BJ (cell line): Measurements from ENCODE around the gene NFU1. TPM values are rescaled to one million over a fixed set of nuclear protein-coding genes. Genes with fewer than 3 reads are reported as not detected.

Source experiments
- CTCF ChIA-PET: fragments of 350-600 bp; formaldehyde crosslinking; extraction: SDS; loops from one replicate; lab custom pipeline; 2021; ENCODE audit warnings: antibody characterized with exemption, inconsistent platforms; lab: Yijun Ruan, JAX
- POLR2A ChIA-PET: fragments of 300-600 bp; sonication (Branson Sonifier 250); formaldehyde crosslinking; extraction: SDS; loops from one replicate; lab custom pipeline; 2021; ENCODE audit warnings: antibody characterized with exemption; lab: Charles Lee
- DNase-seq: peaks from one replicate; pipeline ENCODE4 v3.0.0-alpha.2; 2011; ENCODE audit warnings: low read depth
- H3K27me3 ChIP-seq: 2 replicates; pipeline ENCODE4 v1.6.0; 2011; ENCODE audit warnings: low read length; ENCODE audit not compliant: control insufficient read depth, insufficient read depth
- H3K36me3 ChIP-seq: 2 replicates; pipeline ENCODE4 v1.5.1; 2011; ENCODE audit warnings: low read length; ENCODE audit not compliant: control insufficient read depth, insufficient read depth
- H3K4me3 ChIP-seq: 2 replicates; pipeline ENCODE4 v1.5.1; 2011; ENCODE audit warnings: low read depth, mild to moderate bottlenecking, control low read depth, low read length
- polyA plus RNA-seq: library from polyadenylated mRNA; depleted of rRNA; stranded (reverse); fragments of >200 nt; gene quantifications from 2 replicates; pipeline ENCODE4 v1.2.3, GENCODE V29; 2011
- TF ChIP-seq, protein P1 (sequence below): IDR thresholded peaks from 2 replicates; pipeline ENCODE4 v1.5.1; 2011; ENCODE audit warnings: low read depth, mild to moderate bottlenecking, control low read depth, inconsistent platforms, low read length, moderate library complexity; ENCODE audit not compliant: insufficient read depth

The NFU1 gene
- polyA plus RNA-seq, 1 experiment: 13.0 TPM

DNA sequence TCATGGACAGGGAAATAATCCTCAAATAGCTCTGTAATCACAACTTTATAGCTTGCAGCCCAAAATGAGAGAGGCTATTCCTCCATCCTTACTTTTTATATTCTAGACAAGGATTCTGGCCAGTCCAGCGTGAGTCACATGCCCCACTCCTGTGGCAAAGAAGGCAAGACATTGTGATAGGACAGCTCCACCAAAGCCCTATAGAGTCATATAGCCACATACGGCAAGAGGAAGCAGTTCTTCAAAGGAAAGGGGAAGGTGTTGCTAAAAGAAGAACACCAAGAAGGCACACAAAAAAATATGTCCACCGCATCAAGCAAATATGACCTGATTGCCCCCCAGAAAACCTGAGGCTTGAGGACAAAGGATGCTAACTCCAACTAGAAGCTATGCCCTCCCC lies 46.8 kb downstream of the NFU1 start:
- no peaks in the 10 kb centered on the region for H3K27me3 ChIP-seq
- no peak overlapping the region for H3K4me3 ChIP-seq
- DNase-seq: no peak
- H3K36me3 ChIP-seq: peaks cover 3% of the 10 kb centered on the region
- ChIA-PET CTCF (interaction anchor here (1.0 kb wide), 1 partner anchor 15 kb away, joined by 3 read pairs; no protein-coding TSS in a partner anchor), POLR2A (no interaction called here)
- TF ChIP-seq, protein P1, sequence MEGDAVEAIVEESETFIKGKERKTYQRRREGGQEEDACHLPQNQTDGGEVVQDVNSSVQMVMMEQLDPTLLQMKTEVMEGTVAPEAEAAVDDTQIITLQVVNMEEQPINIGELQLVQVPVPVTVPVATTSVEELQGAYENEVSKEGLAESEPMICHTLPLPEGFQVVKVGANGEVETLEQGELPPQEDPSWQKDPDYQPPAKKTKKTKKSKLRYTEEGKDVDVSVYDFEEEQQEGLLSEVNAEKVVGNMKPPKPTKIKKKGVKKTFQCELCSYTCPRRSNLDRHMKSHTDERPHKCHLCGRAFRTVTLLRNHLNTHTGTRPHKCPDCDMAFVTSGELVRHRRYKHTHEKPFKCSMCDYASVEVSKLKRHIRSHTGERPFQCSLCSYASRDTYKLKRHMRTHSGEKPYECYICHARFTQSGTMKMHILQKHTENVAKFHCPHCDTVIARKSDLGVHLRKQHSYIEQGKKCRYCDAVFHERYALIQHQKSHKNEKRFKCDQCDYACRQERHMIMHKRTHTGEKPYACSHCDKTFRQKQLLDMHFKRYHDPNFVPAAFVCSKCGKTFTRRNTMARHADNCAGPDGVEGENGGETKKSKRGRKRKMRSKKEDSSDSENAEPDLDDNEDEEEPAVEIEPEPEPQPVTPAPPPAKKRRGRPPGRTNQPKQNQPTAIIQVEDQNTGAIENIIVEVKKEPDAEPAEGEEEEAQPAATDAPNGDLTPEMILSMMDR: no peak

DNA sequence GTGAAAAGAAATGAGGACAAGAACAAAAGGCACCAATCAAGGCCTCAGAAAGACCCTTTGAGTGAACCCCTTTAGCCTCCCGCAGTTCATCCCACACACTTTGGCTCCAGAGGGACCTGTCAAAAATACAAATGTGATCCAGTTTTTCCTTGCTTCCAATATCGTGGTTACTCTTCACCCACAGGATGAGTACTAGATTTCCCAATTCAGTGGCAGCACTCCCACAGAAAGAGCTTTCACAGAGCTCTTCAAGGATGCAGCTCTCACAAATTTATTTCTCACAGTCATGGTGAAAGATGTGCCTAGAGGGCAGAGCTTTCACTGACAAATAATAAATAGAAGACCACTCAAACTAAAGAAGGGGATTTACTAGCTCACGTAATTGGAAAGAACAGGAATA lies 47.2 kb downstream of the NFU1 start:
- POLR2A ChIA-PET: no interaction called here
- DNase-seq: no peak
- Histone ChIP-seq H3K4me3 (no peak overlapping the region), H3K36me3 (peaks cover 3% of the 10 kb centered on the region), H3K27me3 (no peaks in the 10 kb centered on the region)
- TF ChIP-seq, protein P1: no peak
- CTCF ChIA-PET: no interaction called here

DNA sequence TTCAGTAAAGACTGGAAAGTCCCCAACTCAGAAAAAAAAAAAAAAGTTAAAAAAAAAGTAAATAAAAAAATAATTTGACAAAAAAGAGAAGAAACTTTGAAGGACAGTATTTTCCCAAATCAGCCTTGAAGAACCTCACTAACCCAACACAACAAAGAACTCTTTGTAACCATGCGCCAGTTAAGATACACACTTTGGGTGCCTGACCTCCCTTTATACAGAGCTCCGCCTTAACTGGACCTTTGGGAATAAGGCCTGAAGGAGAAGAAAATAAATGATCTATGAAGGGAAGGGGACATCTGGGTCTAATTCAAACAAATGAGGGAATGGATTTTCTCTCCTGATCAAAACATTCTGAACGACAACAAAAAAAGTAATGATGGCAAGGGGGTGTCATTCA lies 48.0 kb downstream of the NFU1 start:
- ChIA-PET POLR2A (no interaction called here), CTCF (no interaction called here)
- no peak overlapping the region for H3K4me3 ChIP-seq
- TF ChIP-seq, protein P1: no peak
- peaks cover 2% of the 10 kb centered on the region; the same call in 1 of the 2 replicates for H3K36me3 ChIP-seq
- H3K27me3 ChIP-seq: no peaks in the 10 kb centered on the region
- no peak for DNase-seq

DNA sequence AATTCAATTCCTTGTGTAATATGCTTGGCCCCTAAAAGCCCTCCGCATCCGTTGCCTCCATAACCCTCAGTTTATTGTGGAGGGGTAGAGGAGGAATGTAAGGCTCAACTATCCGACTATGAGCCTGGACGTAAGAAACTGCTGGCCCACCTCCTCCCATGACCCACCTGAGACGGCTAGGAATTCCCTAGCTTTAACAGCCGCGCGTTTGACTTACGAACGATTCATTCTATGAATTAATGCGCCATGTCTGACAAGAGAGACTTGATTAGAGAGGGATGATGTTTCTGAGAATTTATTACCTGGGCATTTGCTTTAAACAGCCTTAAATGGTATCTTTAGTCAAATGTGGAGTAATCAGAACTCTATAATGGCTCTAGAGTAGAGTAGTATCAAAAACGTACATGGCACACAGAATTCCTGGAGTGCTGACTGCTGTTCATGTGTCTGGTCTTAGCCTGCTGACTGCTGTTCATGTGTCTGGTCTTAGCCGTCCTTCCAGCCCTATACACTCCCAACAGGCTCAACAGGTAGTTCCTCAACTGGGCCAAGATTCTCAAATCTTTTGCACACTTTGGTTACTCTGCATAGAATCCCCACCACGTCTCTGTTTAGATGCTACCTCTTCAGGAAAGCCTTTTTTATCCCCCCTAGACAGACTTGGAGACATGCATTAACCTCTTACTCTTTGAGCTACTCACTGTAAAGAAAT lies 49.3 kb downstream of the NFU1 start:
- H3K4me3 ChIP-seq: peak overlapping the region; percentile 61
- ChIA-PET CTCF (interaction anchor here (0.6 to 1.0 kb wide), 3 partner anchors 8 to 33 kb away, joined by 3 read pairs; no protein-coding TSS in a partner anchor), POLR2A (no interaction called here)
- no peaks in the 10 kb centered on the region for H3K27me3 ChIP-seq
- TF ChIP-seq, protein P1: no peak
- no peaks in the 10 kb centered on the region for H3K36me3 ChIP-seq
- no peak for DNase-seq

DNA sequence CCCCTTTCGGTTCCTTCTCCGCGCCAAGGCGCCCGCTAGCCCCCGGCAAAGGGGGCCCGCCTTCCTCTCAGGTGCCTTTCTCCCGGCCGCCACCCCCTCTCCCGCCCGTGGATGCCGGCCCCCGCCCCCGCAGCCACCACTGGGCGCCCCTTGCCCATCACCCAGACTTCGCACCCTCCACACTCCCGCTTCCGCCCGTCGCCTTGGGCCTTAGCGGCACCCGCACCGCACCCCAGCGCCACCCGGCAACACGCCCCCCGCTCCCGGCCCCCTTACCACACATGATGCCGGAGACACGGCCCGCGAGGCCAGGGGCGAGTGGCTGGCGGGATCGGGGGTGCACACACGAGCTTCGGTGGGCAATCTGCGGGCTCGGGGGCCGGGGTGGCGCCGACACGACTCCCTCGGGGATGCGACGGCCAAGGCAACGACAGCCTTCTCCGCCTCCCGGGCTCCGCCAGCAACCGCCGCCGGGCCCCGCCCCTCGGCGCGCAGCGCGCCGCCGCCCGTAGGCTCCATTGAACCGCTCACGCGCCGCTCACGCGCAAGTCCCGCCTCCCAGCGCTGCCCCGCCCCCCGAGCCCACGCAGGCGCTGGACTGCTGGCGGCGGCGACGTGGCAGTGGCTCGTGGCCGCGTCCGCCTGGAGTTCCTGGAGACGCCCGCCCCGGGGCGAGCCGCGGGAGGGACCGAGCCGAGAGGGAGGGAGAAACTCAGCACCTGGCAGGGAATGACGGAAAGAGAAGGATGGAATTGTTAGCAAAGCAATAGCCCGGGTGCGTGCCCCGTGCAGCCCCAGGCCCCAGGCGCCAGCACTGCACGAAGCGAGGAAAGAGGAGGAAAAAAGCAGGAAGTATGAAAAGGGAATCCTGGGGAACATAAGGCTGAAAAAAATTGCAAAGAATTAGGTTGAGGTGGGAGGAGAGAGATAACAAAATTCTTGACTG lies 50.2 kb downstream of the NFU1 start, which contains the start of gene GFPT1:
Gene GFPT1 (minus strand): TSS at position 439 of the 946 bp plus-strand sequence. CDS start 156 bp downstream, at position 283.
- ChIA-PET POLR2A (no interaction called here), CTCF (interaction anchor here (0.8 kb wide), 1 partner anchor 9 kb away, joined by 3 read pairs; no protein-coding TSS in a partner anchor)
- H3K27me3 ChIP-seq: no peaks in the 10 kb centered on the region

More for the DNA sequence above, 50.2 kb downstream of the NFU1 start, which contains the start of gene GFPT1:
- Histone ChIP-seq H3K4me3 (peak within 1 kb of the TSS; percentile 98), H3K36me3 (no peaks in the 10 kb centered on the region)
- DNase-seq: peak; percentile 62
- TF ChIP-seq, protein P1: no peak
